Measurements from ENCODE around the gene PDXP. TPM values are rescaled to one million over a fixed set of nuclear protein-coding genes. Genes with fewer than 3 reads are reported as not detected.

The PDXP gene
- total and polyA plus RNA-seq, 9 of the 15 experiments (the other 6 are each of a cell fraction or from before 2014, with no cell fraction given), result 7.9 to 54.2 (median 38.8) TPM

GRCh38 chr22:37711490-37711889 lies 53.0 kb downstream of the PDXP start:
- no peak overlapping the region for H3K4me2 ChIP-seq (ENCODE audit: insufficient read depth, low read length)
- H3K9me1 ChIP-seq (ENCODE audit: control insufficient read depth, insufficient read depth, low read length), result no peaks in the 10 kb centered on the region
- ChIA-PET CTCF (ENCODE audit: low intra/inter-chr PET ratio) (no interaction called here), POLR2A (no interaction called here)
- TF ChIP-seq ZBTB11 (CRISPR knock-in tag; IDR thresholded peaks at IDR 0.05), result no peak
- TF ChIP-seq RBM25 (IDR thresholded peaks at IDR 0.05; ENCODE audit: low read depth, low read length, severe bottlenecking), result peak; percentile 82
- TF ChIP-seq ZNF239 (CRISPR knock-in tag; IDR thresholded peaks at IDR 0.05), result peak; percentile 99
- no peaks in the 10 kb centered on the region for H3K27me3 ChIP-seq (ENCODE audit: control insufficient read depth in 2 of 2, insufficient read depth in 2 of 2, low read length in 2 of 2)
- in situ Hi-C loops (cut with MboI) (no loop called here), intact Hi-C loops (cut with micrococcal nuclease) (no loop called here)
- H3K79me2 ChIP-seq (ENCODE audit: control insufficient read depth, insufficient read depth, low read length), result no peaks in the 10 kb centered on the region
- no TSS peak for BruUV-seq (replicated peaks)
- no peaks in the 10 kb centered on the region for H3K9me3 ChIP-seq (replicated peaks; ENCODE audit: control insufficient read depth, insufficient read depth, low read depth, low read length)
- no peak overlapping the region for H3K9ac ChIP-seq (ENCODE audit: insufficient read depth in 1 of 2, low read depth in 2 of 2, low read length in 2 of 2)
- H3K27ac ChIP-seq (ENCODE audit: extremely low read depth, low read depth, low read length), result no peak overlapping the region
- ATAC-seq (no peak), DNase-seq (ENCODE audit: extremely low read depth in 1 of 4, low spot score in 3 of 4) (no peak), FAIRE-seq (no peak)
- H4K20me1 ChIP-seq (replicated peaks; ENCODE audit: control insufficient read depth, insufficient read depth, low read length), result no peaks in the 10 kb centered on the region
- H3K4me1 ChIP-seq (replicated peaks in 1 of 2; ENCODE audit: control insufficient read depth in 2 of 2, insufficient read depth in 2 of 2, low read length in 2 of 2), result peaks cover 0 to 23% of the 10 kb centered on the region in 2 experiments; a peak in 2 of 5 replicates
- WGBS (ENCODE audit: insufficient coverage, low coverage, missing lambda C conversion rate), result 12% methylated on average over 7 of the region's 10 CpGs
- H3K4me3 ChIP-seq, result no peak overlapping the region
- H3K36me3 ChIP-seq (ENCODE audit: control insufficient read depth, insufficient read depth, low read length), result no peaks in the 10 kb centered on the region
- H2AFZ ChIP-seq (ENCODE audit: low read depth, low read length), result no peak overlapping the region
